Lung (tissue), 12 donors: ENCODE measurements around the gene NCAPG2. TPM values are rescaled to one million over a fixed set of nuclear protein-coding genes. Genes with fewer than 3 reads are reported as not detected.

ENCODE experiments used
- ATAC-seq: fragments of 200-7000 bp; cut with Tn5 transposase; one replicate; pipeline ENCODE4 v1.9.1; 2020; ENCODE audit warnings: moderate number of reproducible peaks; ENCODE audit not compliant: insufficient read depth, low FRiP score
- DNase-seq, 3 donors: peaks; one replicate each; pipeline ENCODE4 v3.0.0-alpha.2; 2013 to 2017
- H3K27ac ChIP-seq, 2 donors: one replicate each; pipeline ENCODE4 v1.5.1; 2013; ENCODE audit warnings: mild to moderate bottlenecking in 2 of 2, moderate library complexity in 2 of 2, control low read depth in 1 of 2, inconsistent platforms in 1 of 2, low read depth in 1 of 2, low read length in 1 of 2
- H3K27me3 ChIP-seq, 3 donors: one replicate each; pipeline ENCODE4 v1.5.1; 2013; ENCODE audit warnings: low read length in 2 of 3; ENCODE audit not compliant: control insufficient read depth in 3 of 3, insufficient read depth in 3 of 3
- H3K36me3 ChIP-seq, 4 donors: one replicate each; pipeline ENCODE4 v1.5.1; 2013; ENCODE audit warnings: low read length in 4 of 4, mild to moderate bottlenecking in 1 of 4, moderate library complexity in 1 of 4; ENCODE audit not compliant: control insufficient read depth in 4 of 4, insufficient read depth in 4 of 4
- H3K4me1 ChIP-seq, 5 donors: one replicate each; pipeline ENCODE4 v1.5.1; 2013; ENCODE audit warnings: low read length in 5 of 5, mild to moderate bottlenecking in 2 of 5, moderate library complexity in 1 of 5; ENCODE audit not compliant: control insufficient read depth in 5 of 5, insufficient read depth in 5 of 5
- H3K4me3 ChIP-seq: one replicate; pipeline ENCODE4 v1.5.1; 2013; ENCODE audit warnings: mild to moderate bottlenecking, control low read depth, moderate library complexity
- H3K9ac ChIP-seq, 2 donors: one replicate each; pipeline ENCODE4 v1.5.1; 2013; ENCODE audit warnings: low read length in 2 of 2, control low read depth in 1 of 2; ENCODE audit not compliant: insufficient read depth in 1 of 2
- H3K9me3 ChIP-seq, 4 donors: one replicate each; pipeline ENCODE4 v1.5.1; 2013; ENCODE audit warnings: low read length in 3 of 4, mild to moderate bottlenecking in 1 of 4, moderate library complexity in 1 of 4; ENCODE audit not compliant: control insufficient read depth in 4 of 4, insufficient read depth in 3 of 4
- CTCF ChIP-seq: IDR thresholded peaks from 2 replicates; pipeline ENCODE4 v1.5.1; 2012; ENCODE audit warnings: mild to moderate bottlenecking; ENCODE audit errors: control extremely low read depth, extremely low read depth
- WGBS, 2 donors: extraction: QIAGEN DNeasy Blood & Tissue Kit; methylation state at CpG; one replicate each; pipeline ENCODE4 v1.1.7; 2013; 5-methylcytosine and 5-hydroxymethylcytosine counted together
- polyA plus RNA-seq, 2 donors: library from polyadenylated mRNA; stranded (reverse); fragments of 200-250 nt; gene quantifications; one replicate each; pipeline ENCODE4 v1.2.1, GENCODE V29; 2013
- total RNA-seq, 2 donors: library from RNA; depleted of rRNA in 1 of 2; stranded (reverse); fragments of >200 nt in 1 of 2; gene quantifications; one replicate each; pipeline ENCODE4 v1.2.1, GENCODE V29; 2014 to 2021
- donor health status: control.
- donor health status: control.
- donor health status: Bipolar disorder and iron deficiency.
- donor health status: healthy.
- donor health status: DM: yes; HTN: yes; CAD: no.

The NCAPG2 gene
- total and polyA plus RNA-seq, 4 donors, result 2.1 to 13.5 (median 6.9) TPM

DNA sequence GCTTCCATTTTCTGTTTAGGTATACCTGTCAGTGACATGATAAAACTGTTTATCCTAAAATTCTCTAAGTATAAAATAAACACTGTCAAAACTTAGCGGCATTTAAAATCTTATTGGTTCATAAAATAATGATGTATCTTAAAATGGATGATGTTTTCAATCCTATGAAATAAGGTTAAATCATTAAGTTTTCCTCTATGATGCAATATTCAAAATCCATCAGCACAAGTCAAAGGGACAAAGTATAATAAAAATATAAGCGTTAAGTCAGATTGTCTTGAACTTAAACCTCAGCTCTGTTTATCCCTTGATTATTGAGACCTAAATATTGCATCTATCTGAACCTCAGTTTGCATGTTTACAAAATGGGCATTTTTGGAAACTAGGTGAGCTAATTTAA, 46.6 kb upstream of the NCAPG2 start:
- Histone ChIP-seq H3K9me3 (no peaks in the 10 kb centered on the region), H3K4me3 (no peak overlapping the region), H3K36me3 (peaks cover 0 to 23% (median 10%) of the 10 kb centered on the region in 4 donors), H3K9ac (no peak overlapping the region), H3K27ac (no peak overlapping the region), H3K4me1 (no peaks in the 10 kb centered on the region), H3K27me3 (no peaks in the 10 kb centered on the region)
- no peak for DNase-seq
- no peak for TF ChIP-seq CTCF
- no peak for ATAC-seq
- 92 to 96% methylated on average over 2 of the region's 2 CpGs for WGBS, 2 donors

GRCh38 chr7:158750702-158751101, 46.1 kb upstream of the NCAPG2 start:
- H3K4me3 ChIP-seq, result no peak overlapping the region
- peaks cover 0 to 23% (median 11%) of the 10 kb centered on the region in 4 donors for H3K36me3 ChIP-seq
- no peak overlapping the region for H3K9ac ChIP-seq
- TF ChIP-seq CTCF, result no peak
- H3K27me3 ChIP-seq, result no peaks in the 10 kb centered on the region
- H3K9me3 ChIP-seq, result no peaks in the 10 kb centered on the region
- DNase-seq (no peak), ATAC-seq (no peak)
- H3K27ac ChIP-seq, result no peak overlapping the region
- H3K4me1 ChIP-seq, result no peaks in the 10 kb centered on the region
- 75 to 94% methylated on average over 3 of the region's 3 CpGs for WGBS, 2 donors

- ATAC-seq (no peak), DNase-seq (no peak)
- Histone ChIP-seq H3K4me1 (no peaks in the 10 kb centered on the region), H3K36me3 (peaks cover 0 to 18% (median 10%) of the 10 kb centered on the region in 4 donors), H3K4me3 (no peak overlapping the region), H3K27me3 (no peaks in the 10 kb centered on the region), H3K9me3 (no peaks in the 10 kb centered on the region), H3K27ac (no peak overlapping the region), H3K9ac (no peak overlapping the region)
- WGBS, 2 donors, result 96 to 97% methylated on average over 9 of the region's 9 CpGs
- no peak for TF ChIP-seq CTCF
Measured at GRCh38 chr7:158749396-158749795, 44.8 kb upstream of the NCAPG2 start.

- 85 to 88% methylated on average over 10 of the region's 10 CpGs for WGBS, 2 donors
- no peak for TF ChIP-seq CTCF
- Histone ChIP-seq H3K27ac (no peak overlapping the region), H3K4me1 (no peaks in the 10 kb centered on the region), H3K36me3 (peaks cover 2 to 18% (median 9%) of the 10 kb centered on the region in 4 donors), H3K27me3 (no peaks in the 10 kb centered on the region), H3K9ac (no peak overlapping the region), H3K9me3 (no peaks in the 10 kb centered on the region), H3K4me3 (no peak overlapping the region)
- ATAC-seq (no peak), DNase-seq (no peak)
Measured at GRCh38 chr7:158748335-158748734, 43.7 kb upstream of the NCAPG2 start.
